Skeletal muscle tissue (tissue), 4 donors: ENCODE data around the gene UROC1. TPM values are rescaled to one million over a fixed set of nuclear protein-coding genes. Genes with fewer than 3 reads are reported as not detected.
A peak's percentile ranks its signal among the peaks of the same experiment; 100 is the strongest.

Experiments used
- H3K27ac ChIP-seq: one replicate; pipeline ENCODE4 v1.7.0; 2013; ENCODE audit warnings: mild to moderate bottlenecking, low read depth, low read length, inconsistent platforms
- H3K27me3 ChIP-seq, 3 donors: one replicate each; pipeline ENCODE4 v1.7.0; 2013; ENCODE audit warnings: low read length in 3 of 3; ENCODE audit not compliant: control insufficient read depth in 3 of 3, insufficient read depth in 3 of 3
- H3K36me3 ChIP-seq, 3 donors: one replicate each; pipeline ENCODE4 v1.7.0; 2013; ENCODE audit warnings: low read length in 3 of 3; ENCODE audit not compliant: control insufficient read depth in 3 of 3, insufficient read depth in 3 of 3
- H3K4me1 ChIP-seq, 3 donors: one replicate each; pipeline ENCODE4 v1.7.0; 2013; ENCODE audit warnings: low read length in 3 of 3, mild to moderate bottlenecking in 3 of 3; ENCODE audit not compliant: control insufficient read depth in 3 of 3, insufficient read depth in 3 of 3
- H3K4me3 ChIP-seq, 3 donors: one replicate each; pipeline ENCODE4 v1.7.0; 2013; ENCODE audit warnings: low read length in 3 of 3
- H3K9ac ChIP-seq, 3 donors: one replicate each; pipeline ENCODE4 v1.7.0; 2013; ENCODE audit warnings: low read length in 3 of 3, mild to moderate bottlenecking in 3 of 3, moderate library complexity in 2 of 3, low read depth in 1 of 3
- H3K9me3 ChIP-seq, 3 donors: one replicate each; pipeline ENCODE4 v1.7.0; 2013; ENCODE audit warnings: low read length in 3 of 3; ENCODE audit not compliant: control insufficient read depth in 3 of 3
- total RNA-seq: library from RNA; depleted of rRNA; stranded (reverse); fragments of >200 nt; gene quantifications from one replicate; pipeline ENCODE4 v1.2.3, GENCODE V29; 2014
- donor health status: Osteomylitis.

The UROC1 gene
- total RNA-seq, 1 donor from 2014 or later = not detected

GRCh38 chr3:126448136-126448892, 69.3 kb downstream of the UROC1 start:
- H3K9ac ChIP-seq = no peak overlapping the region
- H3K27ac ChIP-seq = no peak overlapping the region
- H3K4me3 ChIP-seq = no peak overlapping the region
- no peaks in the 10 kb centered on the region for H3K9me3 ChIP-seq
- peaks cover 37 to 39% (median 37%) of the 10 kb centered on the region in 3 donors for H3K36me3 ChIP-seq
- H3K4me1 ChIP-seq = peaks cover 9 to 33% (median 29%) of the 10 kb centered on the region in 3 donors
- H3K27me3 ChIP-seq = no peaks in the 10 kb centered on the region

- H3K36me3 ChIP-seq = peaks cover 37 to 39% (median 37%) of the 10 kb centered on the region in 3 donors
Measured at GRCh38 chr3:126447456-126448106, 70.0 kb downstream of the UROC1 start.

GRCh38 chr3:126446791-126447190, 70.8 kb downstream of the UROC1 start:
- Histone ChIP-seq H3K4me3 (no peak overlapping the region), H3K9ac (no peak overlapping the region), H3K9me3 (no peaks in the 10 kb centered on the region), H3K36me3 (peaks cover 31 to 33% (median 33%) of the 10 kb centered on the region in 3 donors), H3K4me1 (peaks cover 12 to 31% (median 25%) of the 10 kb centered on the region in 3 donors), H3K27ac (no peak overlapping the region), H3K27me3 (no peaks in the 10 kb centered on the region)

More at GRCh38 chr3:126447456-126448106, 70.0 kb downstream of the UROC1 start:
- Histone ChIP-seq H3K4me1 (peaks cover 9 to 33% (median 29%) of the 10 kb centered on the region in 3 donors), H3K9me3 (no peaks in the 10 kb centered on the region), H3K4me3 (no peak overlapping the region), H3K9ac (no peak overlapping the region), H3K27me3 (no peaks in the 10 kb centered on the region), H3K27ac (no peak overlapping the region)

- Histone ChIP-seq H3K27ac (no peak overlapping the region), H3K27me3 (no peaks in the 10 kb centered on the region), H3K4me3 (no peak overlapping the region), H3K36me3 (peaks cover 27 to 33% (median 30%) of the 10 kb centered on the region in 3 donors), H3K4me1 (peaks cover 15 to 32% (median 30%) of the 10 kb centered on the region in 3 donors), H3K9ac (peak overlapping the region in 1 of 3 donors; percentile 8), H3K9me3 (no peaks in the 10 kb centered on the region)
Measured at GRCh38 chr3:126446301-126446700, 71.3 kb downstream of the UROC1 start.

- Histone ChIP-seq H3K36me3 (peaks cover 20 to 31% (median 29%) of the 10 kb centered on the region in 3 donors), H3K4me1 (peaks cover 15 to 33% (median 31%) of the 10 kb centered on the region in 3 donors), H3K4me3 (no peak overlapping the region), H3K9ac (no peak overlapping the region), H3K9me3 (no peaks in the 10 kb centered on the region), H3K27me3 (no peaks in the 10 kb centered on the region), H3K27ac (no peak overlapping the region)
Measured at GRCh38 chr3:126445506-126445905, 72.1 kb downstream of the UROC1 start.

GRCh38 chr3:126442856-126443242, 74.7 kb downstream of the UROC1 start:
- peaks cover 23 to 36% (median 31%) of the 10 kb centered on the region in 3 donors for H3K36me3 ChIP-seq

GRCh38 chr3:126442094-126442855, 75.3 kb downstream of the UROC1 start:
- Histone ChIP-seq H3K4me3 (no peak overlapping the region), H3K27me3 (no peaks in the 10 kb centered on the region), H3K27ac (no peak overlapping the region), H3K9me3 (no peaks in the 10 kb centered on the region), H3K36me3 (peaks cover 25 to 41% (median 33%) of the 10 kb centered on the region in 3 donors), H3K9ac (no peak overlapping the region), H3K4me1 (peaks cover 11 to 19% (median 15%) of the 10 kb centered on the region in 3 donors)

More at GRCh38 chr3:126442856-126443242, 74.7 kb downstream of the UROC1 start:
- Histone ChIP-seq H3K4me1 (peaks cover 15 to 25% (median 20%) of the 10 kb centered on the region in 3 donors), H3K27ac (no peak overlapping the region), H3K9ac (no peak overlapping the region), H3K4me3 (no peak overlapping the region), H3K27me3 (no peaks in the 10 kb centered on the region), H3K9me3 (no peaks in the 10 kb centered on the region)

GRCh38 chr3:126441256-126441880, 76.2 kb downstream of the UROC1 start:
- H3K4me3 ChIP-seq = no peak overlapping the region
- H3K4me1 ChIP-seq = peaks cover 11 to 21% (median 18%) of the 10 kb centered on the region in 3 donors
- H3K27me3 ChIP-seq = no peaks in the 10 kb centered on the region
- no peak overlapping the region for H3K9ac ChIP-seq
- no peak overlapping the region for H3K27ac ChIP-seq
- H3K36me3 ChIP-seq = peaks cover 31 to 49% (median 41%) of the 10 kb centered on the region in 3 donors
- H3K9me3 ChIP-seq = no peaks in the 10 kb centered on the region

GRCh38 chr3:126440709-126440995, 76.9 kb downstream of the UROC1 start:
- Histone ChIP-seq H3K27me3 (no peaks in the 10 kb centered on the region), H3K4me1 (peaks cover 11 to 19% (median 18%) of the 10 kb centered on the region in 3 donors), H3K4me3 (no peak overlapping the region), H3K27ac (no peak overlapping the region), H3K9me3 (no peaks in the 10 kb centered on the region), H3K36me3 (peaks cover 33 to 50% (median 48%) of the 10 kb centered on the region in 3 donors), H3K9ac (no peak overlapping the region)
